ENCODE results near the gene PLCE1. TPM values are rescaled to one million over a fixed set of nuclear protein-coding genes. Genes with fewer than 3 reads are reported as not detected.
A peak's percentile ranks its signal among the peaks of the same experiment; 100 is the strongest.

PLCE1 gene
- polyA plus RNA-seq, 2 of the 4 experiments (the other 2 are of a cell fraction) = 10.7 to 18.2 TPM

DNA sequence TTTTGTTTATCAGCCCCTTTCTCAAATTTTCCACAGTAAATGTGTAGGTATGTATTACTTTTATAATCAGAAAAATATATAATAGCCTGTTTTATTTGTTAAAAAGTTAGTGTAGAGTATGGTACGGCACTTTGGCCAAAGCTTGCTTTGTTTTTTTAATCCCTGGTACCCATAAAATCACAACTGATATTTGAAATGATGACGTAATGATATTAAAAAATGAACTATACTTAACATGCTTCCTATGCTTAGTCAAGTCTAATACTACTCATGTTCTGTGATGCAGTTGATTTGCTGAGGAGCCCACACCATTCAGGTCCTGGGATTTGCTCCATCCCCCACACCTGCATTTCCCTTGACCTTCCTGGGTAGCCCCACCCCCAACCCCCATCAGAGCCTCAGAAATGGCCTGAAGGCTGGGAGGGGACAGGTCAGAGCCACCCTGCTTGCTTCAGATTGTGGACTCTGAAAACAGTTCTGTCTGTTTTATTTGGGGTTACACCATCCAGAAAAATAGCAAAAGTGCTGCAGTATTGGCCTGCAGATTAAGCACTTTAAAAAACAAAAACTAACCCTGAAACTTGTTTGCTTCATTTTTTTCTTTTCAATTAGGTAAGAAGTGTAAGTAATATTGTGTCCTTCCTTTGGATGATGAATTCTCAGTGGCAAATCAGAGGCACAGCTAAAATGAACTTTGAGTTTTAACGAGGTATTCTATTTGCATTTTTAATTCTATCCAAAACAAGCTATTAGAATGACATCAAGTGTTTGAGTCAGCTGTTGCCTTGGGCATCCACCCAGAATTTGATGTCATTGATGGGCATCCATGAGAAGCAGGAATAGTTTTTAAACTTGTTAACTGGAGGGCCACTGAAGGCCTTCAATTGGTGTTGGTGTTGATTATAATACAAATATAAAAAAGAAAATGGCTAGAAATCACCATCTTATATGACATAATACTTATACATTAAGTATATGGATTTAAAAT is 23.3 kb downstream of the PLCE1 start:
- Histone ChIP-seq H3K9me3 (no peaks in the 10 kb centered on the region), H3K4me3 (no peak overlapping the region), H3K27ac (peak overlapping the region; percentile 22 to 59; a peak in 4 of 6 replicates), H3K4me2 (peak overlapping the region; percentile 62), H3K4me1 (peaks cover 69% of the 10 kb centered on the region)
- ChIA-PET POLR2A (no interaction called here), CTCF (interaction anchor here (0.9 to 2.3 kb wide), 5 partner anchors 18 to 303 kb away, joined by 3 to 8 read pairs (median 3); no protein-coding TSS in a partner anchor)
- no peak for DNase-seq (ENCODE audit: low read depth in 1 of 2, low spot score in 1 of 2)
- TF ChIP-seq EHMT2 (IDR thresholded peaks at IDR 0.05; ENCODE audit: low read depth) (no peak), NFE2L2 (conservative IDR thresholded peaks at IDR 0.05; ENCODE audit: low read length) (no peak), HOXB13 (CRISPR knock-in tag; IDR thresholded peaks at IDR 0.05; ENCODE audit: low read depth) (no peak), FOXS1 (CRISPR knock-in tag; IDR thresholded peaks at IDR 0.05) (no peak), NR3C1 (IDR thresholded peaks at IDR 0.05) (no peak), MAZ (IDR thresholded peaks at IDR 0.05; ENCODE audit: borderline replicate concordance, low read depth, low read length) (no peak)
- TF ChIP-seq, protein P1, sequence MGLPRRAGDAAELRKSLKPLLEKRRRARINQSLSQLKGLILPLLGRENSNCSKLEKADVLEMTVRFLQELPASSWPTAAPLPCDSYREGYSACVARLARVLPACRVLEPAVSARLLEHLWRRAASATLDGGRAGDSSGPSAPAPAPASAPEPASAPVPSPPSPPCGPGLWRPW (IDR thresholded peaks at IDR 0.05) = no peak
- WGBS (ENCODE audit: missing lambda C conversion rate) = 65% methylated on average over 3 of the region's 3 CpGs
- no peak for ATAC-seq
- no peak for FAIRE-seq

DNA sequence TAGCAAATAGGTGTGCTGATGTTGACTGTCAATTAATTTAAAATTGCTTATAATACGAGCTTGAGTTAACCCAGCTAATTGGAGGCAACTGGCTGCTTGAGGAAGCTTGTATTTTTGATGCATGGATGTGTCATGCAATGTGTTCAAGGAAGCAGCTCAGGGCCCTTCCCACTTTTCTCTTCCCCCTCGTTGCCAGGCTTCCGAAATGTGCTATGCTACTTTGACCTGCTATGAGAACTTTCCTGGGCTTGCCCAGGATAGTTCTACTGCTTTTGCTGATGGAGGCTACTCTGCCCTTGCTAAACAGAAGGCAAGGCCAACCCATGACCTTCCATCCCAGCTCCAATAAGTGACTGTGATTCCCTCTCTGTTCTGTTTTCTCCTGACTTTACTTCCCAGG is 24.4 kb downstream of the PLCE1 start:
- TF ChIP-seq ZNF302 (CRISPR knock-in tag; IDR thresholded peaks at IDR 0.05) (no peak), CHD4 (IDR thresholded peaks at IDR 0.05; ENCODE audit: borderline replicate concordance) (no peak), HEYL (CRISPR knock-in tag; IDR thresholded peaks at IDR 0.05) (no peak), CHD2 (IDR thresholded peaks at IDR 0.05; ENCODE audit: low read length, partially characterized antibody) (no peak), PHF8 (IDR thresholded peaks at IDR 0.05; ENCODE audit: borderline replicate concordance, low read depth) (no peak), RAD21 (conservative IDR thresholded peaks at IDR 0.05 in 1 of 2, IDR thresholded peaks at IDR 0.05 in 1 of 2) (no peak)
- TF ChIP-seq, protein P2, sequence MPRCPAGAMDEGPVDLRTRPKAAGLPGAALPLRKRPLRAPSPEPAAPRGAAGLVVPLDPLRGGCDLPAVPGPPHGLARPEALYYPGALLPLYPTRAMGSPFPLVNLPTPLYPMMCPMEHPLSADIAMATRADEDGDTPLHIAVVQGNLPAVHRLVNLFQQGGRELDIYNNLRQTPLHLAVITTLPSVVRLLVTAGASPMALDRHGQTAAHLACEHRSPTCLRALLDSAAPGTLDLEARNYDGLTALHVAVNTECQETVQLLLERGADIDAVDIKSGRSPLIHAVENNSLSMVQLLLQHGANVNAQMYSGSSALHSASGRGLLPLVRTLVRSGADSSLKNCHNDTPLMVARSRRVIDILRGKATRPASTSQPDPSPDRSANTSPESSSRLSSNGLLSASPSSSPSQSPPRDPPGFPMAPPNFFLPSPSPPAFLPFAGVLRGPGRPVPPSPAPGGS (IDR thresholded peaks at IDR 0.05) = no peak
- TF ChIP-seq, protein P3, sequence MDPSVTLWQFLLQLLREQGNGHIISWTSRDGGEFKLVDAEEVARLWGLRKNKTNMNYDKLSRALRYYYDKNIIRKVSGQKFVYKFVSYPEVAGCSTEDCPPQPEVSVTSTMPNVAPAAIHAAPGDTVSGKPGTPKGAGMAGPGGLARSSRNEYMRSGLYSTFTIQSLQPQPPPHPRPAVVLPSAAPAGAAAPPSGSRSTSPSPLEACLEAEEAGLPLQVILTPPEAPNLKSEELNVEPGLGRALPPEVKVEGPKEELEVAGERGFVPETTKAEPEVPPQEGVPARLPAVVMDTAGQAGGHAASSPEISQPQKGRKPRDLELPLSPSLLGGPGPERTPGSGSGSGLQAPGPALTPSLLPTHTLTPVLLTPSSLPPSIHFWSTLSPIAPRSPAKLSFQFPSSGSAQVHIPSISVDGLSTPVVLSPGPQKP (IDR thresholded peaks at IDR 0.05; ENCODE audit: low read depth, low read length) = no peak
- TF ChIP-seq, protein P4, sequence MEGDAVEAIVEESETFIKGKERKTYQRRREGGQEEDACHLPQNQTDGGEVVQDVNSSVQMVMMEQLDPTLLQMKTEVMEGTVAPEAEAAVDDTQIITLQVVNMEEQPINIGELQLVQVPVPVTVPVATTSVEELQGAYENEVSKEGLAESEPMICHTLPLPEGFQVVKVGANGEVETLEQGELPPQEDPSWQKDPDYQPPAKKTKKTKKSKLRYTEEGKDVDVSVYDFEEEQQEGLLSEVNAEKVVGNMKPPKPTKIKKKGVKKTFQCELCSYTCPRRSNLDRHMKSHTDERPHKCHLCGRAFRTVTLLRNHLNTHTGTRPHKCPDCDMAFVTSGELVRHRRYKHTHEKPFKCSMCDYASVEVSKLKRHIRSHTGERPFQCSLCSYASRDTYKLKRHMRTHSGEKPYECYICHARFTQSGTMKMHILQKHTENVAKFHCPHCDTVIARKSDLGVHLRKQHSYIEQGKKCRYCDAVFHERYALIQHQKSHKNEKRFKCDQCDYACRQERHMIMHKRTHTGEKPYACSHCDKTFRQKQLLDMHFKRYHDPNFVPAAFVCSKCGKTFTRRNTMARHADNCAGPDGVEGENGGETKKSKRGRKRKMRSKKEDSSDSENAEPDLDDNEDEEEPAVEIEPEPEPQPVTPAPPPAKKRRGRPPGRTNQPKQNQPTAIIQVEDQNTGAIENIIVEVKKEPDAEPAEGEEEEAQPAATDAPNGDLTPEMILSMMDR (IDR thresholded peaks at IDR 0.05) = no peak

More for the DNA sequence above, 24.4 kb downstream of the PLCE1 start:
- ChIA-PET POLR2A (no interaction called here), CTCF (interaction anchor here (0.7 to 2.3 kb wide), 4 partner anchors 17 to 100 kb away, joined by 3 to 8 read pairs (median 3); no protein-coding TSS in a partner anchor)
- ATAC-seq (peak; percentile 15 to 23; a peak in 1 of 6 replicates), DNase-seq (ENCODE audit: low read depth in 1 of 2, low spot score in 1 of 2) (no peak), FAIRE-seq (no peak)
- H3K4me1 ChIP-seq = peaks cover 64% of the 10 kb centered on the region
- H3K9me3 ChIP-seq = no peaks in the 10 kb centered on the region
- no peak overlapping the region for H3K4me3 ChIP-seq
- H3K27ac ChIP-seq = peak overlapping the region in 1 of 2 experiments; percentile 42; a peak in 1 of 6 replicates
- 78% methylated on average over 3 of the region's 3 CpGs for WGBS (ENCODE audit: missing lambda C conversion rate)
- 0 out of 3 replicates have a peak overlapping the region, but pooled peaks have one; percentile 0 for H3K4me2 ChIP-seq
